ENCODE results near the gene C17orf114.
"Not testable (repeated sequence)": the region's sequence is repeated elsewhere in the genome, so short reads cannot be mapped to it uniquely, and the experiment has no call there.

GRCh38 chr17:4832829-4833177 lies 30.7 kb upstream of the C17orf114 start:
- TF ChIP-seq, protein P1, sequence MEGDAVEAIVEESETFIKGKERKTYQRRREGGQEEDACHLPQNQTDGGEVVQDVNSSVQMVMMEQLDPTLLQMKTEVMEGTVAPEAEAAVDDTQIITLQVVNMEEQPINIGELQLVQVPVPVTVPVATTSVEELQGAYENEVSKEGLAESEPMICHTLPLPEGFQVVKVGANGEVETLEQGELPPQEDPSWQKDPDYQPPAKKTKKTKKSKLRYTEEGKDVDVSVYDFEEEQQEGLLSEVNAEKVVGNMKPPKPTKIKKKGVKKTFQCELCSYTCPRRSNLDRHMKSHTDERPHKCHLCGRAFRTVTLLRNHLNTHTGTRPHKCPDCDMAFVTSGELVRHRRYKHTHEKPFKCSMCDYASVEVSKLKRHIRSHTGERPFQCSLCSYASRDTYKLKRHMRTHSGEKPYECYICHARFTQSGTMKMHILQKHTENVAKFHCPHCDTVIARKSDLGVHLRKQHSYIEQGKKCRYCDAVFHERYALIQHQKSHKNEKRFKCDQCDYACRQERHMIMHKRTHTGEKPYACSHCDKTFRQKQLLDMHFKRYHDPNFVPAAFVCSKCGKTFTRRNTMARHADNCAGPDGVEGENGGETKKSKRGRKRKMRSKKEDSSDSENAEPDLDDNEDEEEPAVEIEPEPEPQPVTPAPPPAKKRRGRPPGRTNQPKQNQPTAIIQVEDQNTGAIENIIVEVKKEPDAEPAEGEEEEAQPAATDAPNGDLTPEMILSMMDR (IDR thresholded peaks at IDR 0.05), result not testable (repeated sequence)
- TF ChIP-seq POLR2A (IDR thresholded peaks at IDR 0.05), result not testable (repeated sequence)
